Measurements from ENCODE around the gene GJB2.

Gene GJB2

DNA sequence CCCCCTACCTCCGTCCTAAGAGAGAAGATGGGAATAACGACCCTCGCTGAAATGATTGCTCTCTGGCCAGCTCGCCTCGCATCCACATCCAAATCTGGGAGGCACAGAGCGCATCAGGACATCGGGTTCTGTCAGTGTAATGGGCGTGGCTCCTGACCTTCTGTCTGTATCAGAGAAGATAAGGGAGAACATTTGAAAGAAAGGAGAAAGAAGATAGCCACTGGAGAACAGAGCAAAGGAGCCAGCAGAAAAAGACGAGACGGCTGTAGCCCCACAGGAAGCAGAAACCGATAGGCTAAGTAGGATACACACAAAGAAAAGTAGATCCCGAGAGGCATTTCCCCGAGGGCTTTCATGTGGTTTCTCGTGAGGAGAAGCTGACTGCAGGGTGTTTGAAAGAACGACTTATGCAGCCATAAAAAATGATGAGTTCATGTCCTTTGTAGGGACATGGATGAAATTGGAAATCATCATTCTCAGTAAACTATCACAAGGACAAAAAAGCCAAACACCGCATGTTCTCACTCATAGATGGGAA is 14.0 kb upstream of the GJB2 start:
- H3K27me3 Mint-ChIP-seq (ENCODE audit: low read depth), result peaks cover 25% of the 10 kb centered on the region
- peaks cover 3% of the 10 kb centered on the region for H3K9me3 Mint-ChIP-seq
- H3K36me3 Mint-ChIP-seq (ENCODE audit: low read depth), result no peaks in the 10 kb centered on the region
- H3K4me1 Mint-ChIP-seq (ENCODE audit: low read depth), result peaks cover 2% of the 10 kb centered on the region
- H3K27ac Mint-ChIP-seq, result no peak overlapping the region
- H3K4me3 Mint-ChIP-seq, result no peak overlapping the region
- no peak for DNase-seq (ENCODE audit: low spot score)

DNA sequence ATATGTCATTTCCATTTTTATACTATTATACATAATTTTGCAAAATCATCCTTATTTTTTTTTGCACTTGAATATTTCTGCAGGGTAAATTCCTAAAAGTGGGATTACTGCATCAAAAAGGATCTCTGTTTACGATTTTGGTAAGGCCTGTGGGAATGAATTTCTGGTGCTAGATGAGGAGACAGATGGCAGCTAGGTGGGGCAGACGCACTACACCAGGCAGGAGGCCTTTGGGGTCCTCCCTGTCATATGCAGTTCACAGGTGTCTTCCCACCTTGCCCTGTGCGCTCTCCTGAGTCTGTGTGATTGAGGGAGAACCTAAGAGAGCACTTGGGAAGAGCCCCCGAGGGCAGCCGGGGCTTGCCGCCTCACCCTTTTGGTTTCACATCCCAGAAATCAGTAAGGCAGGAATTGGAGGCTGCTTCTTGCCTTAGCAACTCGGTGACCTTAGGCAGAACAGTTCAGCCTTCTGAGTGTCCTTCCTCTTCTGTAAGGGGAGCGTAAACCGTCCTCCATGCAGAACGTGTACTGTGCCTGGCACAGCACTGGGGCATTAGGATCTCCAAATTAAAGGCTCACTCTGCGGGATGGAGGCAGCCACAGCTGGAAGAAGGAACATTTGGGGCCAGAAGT is 13.4 kb upstream of the GJB2 start:
- Mint-ChIP-seq H3K4me3 (no peak overlapping the region), H3K36me3 (ENCODE audit: low read depth) (no peaks in the 10 kb centered on the region)
- no peak for DNase-seq (ENCODE audit: low spot score)

DNA sequence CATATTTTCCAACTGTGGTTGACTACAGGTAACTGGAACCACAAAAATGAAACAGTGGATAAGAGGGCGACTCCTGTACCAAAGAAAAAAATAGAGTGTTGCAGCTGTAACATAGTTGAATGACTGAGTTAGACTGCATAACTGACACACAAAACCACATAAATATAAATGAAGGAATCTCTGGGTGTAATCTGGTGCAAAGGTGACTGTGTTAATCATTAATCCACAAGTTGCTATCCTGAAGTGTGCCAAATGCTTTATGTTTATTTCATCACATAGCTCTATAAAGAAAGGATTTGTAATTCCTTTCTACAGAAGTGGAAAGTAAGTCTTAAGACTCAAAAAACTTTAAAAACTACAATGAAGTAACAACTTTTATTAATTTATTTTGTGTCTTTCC is 6.0 kb upstream of the GJB2 start:
- DNase-seq (ENCODE audit: low spot score), result no peak
- Mint-ChIP-seq H3K9me3 (peaks cover 3% of the 10 kb centered on the region), H3K27ac (no peak overlapping the region), H3K36me3 (ENCODE audit: low read depth) (no peaks in the 10 kb centered on the region), H3K4me3 (no peak overlapping the region), H3K4me1 (ENCODE audit: low read depth) (peaks cover 16% of the 10 kb centered on the region), H3K27me3 (ENCODE audit: low read depth) (peaks cover 47% of the 10 kb centered on the region)

More for the DNA sequence above, 13.4 kb upstream of the GJB2 start:
- H3K4me1 Mint-ChIP-seq (ENCODE audit: low read depth), result peaks cover 2% of the 10 kb centered on the region
- H3K9me3 Mint-ChIP-seq, result peaks cover 3% of the 10 kb centered on the region
- no peak overlapping the region for H3K27ac Mint-ChIP-seq
- peaks cover 23% of the 10 kb centered on the region for H3K27me3 Mint-ChIP-seq (ENCODE audit: low read depth)

DNA sequence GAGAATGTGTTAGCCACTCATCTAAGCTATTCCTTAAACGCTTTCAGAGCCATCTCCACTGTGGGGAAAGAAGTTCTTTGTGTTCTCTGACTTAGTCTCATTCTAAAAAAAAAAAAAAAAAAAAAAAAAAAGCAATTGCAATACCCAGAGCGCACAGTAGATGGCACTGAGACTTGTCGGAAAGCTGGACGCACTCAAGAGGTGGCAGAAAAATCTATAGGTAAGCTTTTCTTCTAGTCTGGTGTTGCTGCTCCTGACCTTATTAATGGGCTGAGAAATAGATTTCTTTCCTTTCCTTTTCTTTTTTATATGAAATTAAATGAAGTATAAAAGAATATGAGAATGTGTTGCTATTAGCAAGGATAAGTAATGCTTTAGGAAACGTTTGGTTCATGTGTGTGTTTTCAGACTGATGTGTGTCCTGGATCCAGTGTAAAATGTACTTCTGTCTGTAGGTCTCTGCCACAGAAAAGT is 4.7 kb upstream of the GJB2 start:
- H3K4me3 Mint-ChIP-seq, result no peak overlapping the region
- H3K9me3 Mint-ChIP-seq, result no peaks in the 10 kb centered on the region
- H3K36me3 Mint-ChIP-seq (ENCODE audit: low read depth), result no peaks in the 10 kb centered on the region
- no peak for DNase-seq (ENCODE audit: low spot score)
- H3K4me1 Mint-ChIP-seq (ENCODE audit: low read depth), result peaks cover 17% of the 10 kb centered on the region
- H3K27me3 Mint-ChIP-seq (ENCODE audit: low read depth), result peaks cover 51% of the 10 kb centered on the region
- H3K27ac Mint-ChIP-seq, result no peak overlapping the region

DNA sequence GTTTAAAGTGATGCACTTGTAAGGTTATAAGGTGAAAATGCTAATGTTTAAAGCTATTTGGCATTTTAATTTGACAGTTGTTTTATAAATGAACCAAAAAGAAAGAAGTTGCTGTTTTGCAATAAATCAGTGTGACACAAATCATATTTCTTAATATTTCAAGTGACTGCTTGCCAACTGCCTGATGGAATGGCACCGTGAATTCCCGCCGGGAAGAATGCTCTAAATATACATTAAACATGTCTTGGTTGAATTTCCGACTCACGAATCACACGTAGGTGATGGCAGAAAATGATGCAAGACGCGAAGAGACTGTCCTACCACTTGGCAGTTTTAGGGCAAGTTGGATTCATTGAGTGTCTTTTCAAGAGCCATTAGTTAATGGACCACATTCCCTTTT is 3.1 kb upstream of the GJB2 start:
- no peak for DNase-seq (ENCODE audit: low spot score)
- Mint-ChIP-seq H3K27me3 (ENCODE audit: low read depth) (peaks cover 65% of the 10 kb centered on the region), H3K27ac (no peak overlapping the region), H3K4me3 (no peak overlapping the region), H3K9me3 (no peaks in the 10 kb centered on the region), H3K36me3 (ENCODE audit: low read depth) (no peaks in the 10 kb centered on the region), H3K4me1 (ENCODE audit: low read depth) (peaks cover 20% of the 10 kb centered on the region)

DNA sequence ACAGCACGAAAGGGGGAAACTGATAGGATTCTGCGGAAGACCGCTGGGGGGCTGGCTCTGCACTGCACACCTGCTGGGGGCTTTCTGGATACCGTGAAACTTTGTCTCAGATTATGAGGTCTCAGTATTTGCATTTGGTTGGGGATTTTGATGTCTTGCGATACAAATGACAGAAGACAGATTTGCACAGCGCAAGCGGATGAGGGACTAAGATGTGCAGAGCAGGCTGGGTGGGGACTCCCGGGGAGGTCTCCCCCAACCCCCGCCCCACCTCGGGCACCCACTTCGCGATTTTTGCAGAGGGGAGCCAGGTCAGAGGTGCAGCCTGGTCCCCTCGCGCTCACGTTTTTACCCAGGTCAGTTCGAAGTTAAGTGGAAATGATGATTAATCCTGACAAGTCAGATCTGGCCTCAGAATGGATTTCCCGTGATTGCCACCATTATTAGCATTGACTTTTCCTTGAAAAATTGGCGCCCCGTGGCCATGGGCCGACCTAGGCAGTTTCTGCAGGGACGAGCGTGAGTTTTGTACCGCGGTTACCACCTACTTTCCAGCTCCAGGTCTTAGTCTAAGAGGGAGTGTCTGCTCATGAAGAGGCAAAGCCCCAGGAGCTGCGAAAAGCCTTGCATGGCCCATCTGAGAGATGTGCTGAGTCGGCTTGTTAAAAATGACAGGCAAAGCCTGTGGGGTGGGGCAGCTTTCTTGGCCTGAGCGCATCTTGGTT is 1.3 kb upstream of the GJB2 start:
- no peaks in the 10 kb centered on the region for H3K36me3 Mint-ChIP-seq (ENCODE audit: low read depth)
- peaks cover 20% of the 10 kb centered on the region for H3K4me1 Mint-ChIP-seq (ENCODE audit: low read depth)
- peak overlapping the region; percentile 73 for H3K4me3 Mint-ChIP-seq
- H3K27me3 Mint-ChIP-seq (ENCODE audit: low read depth), result peaks cover 66% of the 10 kb centered on the region
- no peaks in the 10 kb centered on the region for H3K9me3 Mint-ChIP-seq
- DNase-seq (ENCODE audit: low spot score), result peak; percentile 11
- H3K27ac Mint-ChIP-seq, result no peak overlapping the region

DNA sequence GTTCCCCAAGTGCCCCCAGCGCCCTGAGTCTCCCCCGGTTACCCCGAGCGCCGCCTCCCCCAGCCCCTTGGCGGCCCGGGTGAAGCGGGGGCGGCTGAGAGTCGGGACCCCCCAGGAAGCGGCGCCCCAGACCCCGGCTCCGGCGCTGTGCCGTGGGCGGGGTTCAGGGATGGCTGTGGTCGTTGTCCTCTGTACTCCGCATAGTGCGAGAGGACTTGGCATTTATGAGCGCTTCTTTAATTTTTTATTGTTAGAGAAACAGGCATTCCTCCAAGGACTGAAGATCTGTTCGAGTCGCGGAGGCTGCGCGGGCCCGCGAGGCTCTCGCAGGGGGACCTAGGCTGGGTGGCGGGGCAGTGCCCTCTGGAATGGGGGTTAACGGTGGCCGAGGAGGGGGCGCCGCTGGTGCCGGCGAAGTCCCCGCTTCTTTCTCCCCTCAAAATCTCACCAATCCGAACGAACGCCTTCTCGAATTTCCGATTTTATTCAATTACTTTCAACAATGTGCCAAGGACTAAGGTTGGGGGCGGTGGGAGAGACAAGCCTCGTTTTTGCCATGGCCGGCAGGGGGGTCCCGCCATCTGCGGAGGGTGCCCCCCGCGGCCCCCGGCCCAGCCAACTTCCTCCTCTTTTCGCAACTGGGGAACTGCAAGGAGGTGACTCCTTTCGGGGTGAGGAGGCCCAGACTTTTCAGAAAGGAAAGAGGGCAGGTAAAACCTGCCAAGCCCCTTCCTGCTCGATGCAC is 596 bp upstream of the GJB2 start:
- DNase-seq (ENCODE audit: low spot score), result no peak
- Mint-ChIP-seq H3K27ac (no peak overlapping the region), H3K27me3 (ENCODE audit: low read depth) (peaks cover 67% of the 10 kb centered on the region)

DNA sequence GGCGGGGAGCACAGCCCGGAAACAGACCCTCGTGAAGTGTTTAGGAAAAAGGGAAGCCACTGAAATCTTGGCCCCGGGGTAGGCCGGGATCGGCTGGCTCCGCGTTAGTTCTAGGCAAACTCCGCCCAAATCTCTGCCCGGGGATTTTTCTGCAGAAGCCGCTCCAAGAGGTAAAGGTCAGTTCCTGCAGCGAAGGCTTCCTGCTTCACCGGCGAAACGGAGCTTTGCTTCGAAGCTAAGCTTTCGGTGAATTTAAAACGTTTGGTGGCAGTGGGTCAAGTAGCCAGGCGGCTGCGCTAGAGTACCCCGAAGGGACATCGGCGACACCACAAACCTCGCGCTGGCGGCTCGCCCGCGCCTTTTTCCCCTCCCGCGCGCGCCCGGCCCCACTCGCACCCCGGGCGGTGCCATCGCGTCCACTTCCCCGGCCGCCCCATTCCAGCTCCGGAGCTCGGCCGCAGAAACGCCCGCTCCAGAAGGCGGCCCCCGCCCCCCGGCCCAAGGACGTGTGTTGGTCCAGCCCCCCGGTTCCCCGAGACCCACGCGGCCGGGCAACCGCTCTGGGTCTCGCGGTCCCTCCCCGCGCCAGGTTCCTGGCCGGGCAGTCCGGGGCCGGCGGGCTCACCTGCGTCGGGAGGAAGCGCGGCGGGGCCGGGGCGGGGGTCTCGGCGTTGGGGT is 441 bp downstream of the GJB2 start:
- Mint-ChIP-seq H3K27ac (no peak overlapping the region), H3K36me3 (ENCODE audit: low read depth) (no peaks in the 10 kb centered on the region), H3K4me1 (ENCODE audit: low read depth) (peaks cover 20% of the 10 kb centered on the region), H3K27me3 (ENCODE audit: low read depth) (peaks cover 70% of the 10 kb centered on the region), H3K4me3 (peak overlapping the region; percentile 66), H3K9me3 (no peaks in the 10 kb centered on the region)
- DNase-seq (ENCODE audit: low spot score), result peak; percentile 15

More for the DNA sequence above, 596 bp upstream of the GJB2 start:
- no peaks in the 10 kb centered on the region for H3K9me3 Mint-ChIP-seq
- peak overlapping the region; percentile 73 for H3K4me3 Mint-ChIP-seq
- peaks cover 20% of the 10 kb centered on the region for H3K4me1 Mint-ChIP-seq (ENCODE audit: low read depth)
- H3K36me3 Mint-ChIP-seq (ENCODE audit: low read depth), result no peaks in the 10 kb centered on the region

DNA sequence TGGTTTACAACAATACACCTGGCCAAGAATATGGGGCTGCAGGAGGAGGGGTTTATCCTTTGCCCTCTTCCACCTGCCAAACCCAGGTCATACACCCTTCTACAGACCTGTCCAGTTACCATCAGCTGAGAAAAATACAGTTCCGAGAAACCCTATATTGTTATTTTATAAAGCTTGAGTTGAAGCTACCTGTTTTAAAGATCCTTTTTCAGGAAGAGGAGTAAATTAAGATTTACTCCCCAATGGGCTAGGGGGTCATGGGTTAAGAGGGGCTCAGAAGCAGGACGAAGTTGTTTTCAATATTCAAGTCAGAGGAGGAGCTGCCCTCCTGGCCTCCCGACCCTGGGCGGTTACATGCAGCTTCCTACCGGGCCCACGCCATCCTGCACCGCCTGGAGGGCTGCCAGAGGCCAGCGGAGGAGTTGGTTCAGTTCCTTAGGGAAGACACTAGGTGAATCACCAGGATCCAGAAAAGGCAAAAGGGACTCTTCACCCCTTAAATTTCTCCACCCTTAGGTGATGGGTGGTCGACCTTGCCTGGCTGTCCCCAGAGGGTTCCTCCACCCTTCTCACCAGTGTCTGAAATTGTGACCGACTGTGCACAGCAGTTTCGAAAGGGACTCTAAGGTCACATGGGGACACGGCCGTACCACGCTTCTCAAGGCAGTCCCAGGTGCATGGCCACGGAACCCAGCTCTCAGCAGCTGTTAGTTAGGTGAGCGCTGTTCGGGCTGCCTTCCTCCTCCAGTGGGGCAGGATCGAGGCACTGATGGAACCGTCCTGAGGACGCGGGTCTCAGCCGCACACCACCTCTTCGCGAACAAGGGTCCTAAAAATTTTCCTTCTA is 1.2 kb downstream of the GJB2 start:
- Mint-ChIP-seq H3K4me1 (ENCODE audit: low read depth) (peaks cover 16% of the 10 kb centered on the region), H3K27me3 (ENCODE audit: low read depth) (peaks cover 65% of the 10 kb centered on the region), H3K36me3 (ENCODE audit: low read depth) (no peaks in the 10 kb centered on the region), H3K4me3 (peak overlapping the region; percentile 66), H3K9me3 (no peaks in the 10 kb centered on the region), H3K27ac (no peak overlapping the region)
- no peak for DNase-seq (ENCODE audit: low spot score)

DNA sequence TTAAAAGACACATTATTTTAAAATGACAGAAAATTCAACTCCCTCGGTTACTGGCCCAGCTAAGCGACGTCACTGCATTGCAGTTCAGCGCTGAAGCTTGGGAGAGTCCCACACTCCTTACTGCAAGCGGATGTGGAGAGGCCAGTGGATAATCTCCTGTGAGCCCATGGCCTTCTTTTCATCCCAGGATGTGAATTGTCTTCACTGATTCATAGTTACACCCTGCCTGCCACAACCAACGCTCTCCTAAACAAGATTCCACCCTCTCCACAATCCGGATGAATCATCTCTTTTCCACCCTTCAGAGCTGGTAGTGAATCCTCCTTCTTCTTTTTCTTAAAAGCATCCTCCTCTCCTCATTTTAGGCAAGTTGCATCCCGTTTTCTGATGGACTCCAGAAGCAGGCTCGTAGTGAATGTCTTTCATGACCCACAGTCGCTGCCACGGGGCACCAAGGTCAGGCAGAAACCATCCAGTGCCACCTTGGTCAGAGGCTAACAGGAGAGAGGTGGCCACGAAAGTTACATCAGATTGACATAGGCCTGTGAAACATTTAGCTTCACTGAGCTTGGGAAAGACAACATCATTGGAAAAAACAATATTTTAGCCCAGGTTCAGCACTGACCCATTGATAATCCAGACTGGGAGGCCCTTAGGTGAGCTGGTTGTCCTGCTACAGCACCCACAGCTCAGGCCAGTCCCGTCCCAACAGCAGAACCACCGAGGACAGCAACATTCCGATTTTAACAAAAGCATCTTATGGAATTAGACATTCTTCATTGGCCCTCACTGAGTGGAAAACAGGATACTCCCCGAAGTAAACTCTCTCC is 2.0 kb downstream of the GJB2 start:
- H3K9me3 Mint-ChIP-seq, result no peaks in the 10 kb centered on the region
- peaks cover 60% of the 10 kb centered on the region for H3K27me3 Mint-ChIP-seq (ENCODE audit: low read depth)
- no peaks in the 10 kb centered on the region for H3K36me3 Mint-ChIP-seq (ENCODE audit: low read depth)
- H3K4me1 Mint-ChIP-seq (ENCODE audit: low read depth), result peaks cover 16% of the 10 kb centered on the region
- no peak for DNase-seq (ENCODE audit: low spot score)
- H3K4me3 Mint-ChIP-seq, result no peak overlapping the region
- H3K27ac Mint-ChIP-seq, result no peak overlapping the region

DNA sequence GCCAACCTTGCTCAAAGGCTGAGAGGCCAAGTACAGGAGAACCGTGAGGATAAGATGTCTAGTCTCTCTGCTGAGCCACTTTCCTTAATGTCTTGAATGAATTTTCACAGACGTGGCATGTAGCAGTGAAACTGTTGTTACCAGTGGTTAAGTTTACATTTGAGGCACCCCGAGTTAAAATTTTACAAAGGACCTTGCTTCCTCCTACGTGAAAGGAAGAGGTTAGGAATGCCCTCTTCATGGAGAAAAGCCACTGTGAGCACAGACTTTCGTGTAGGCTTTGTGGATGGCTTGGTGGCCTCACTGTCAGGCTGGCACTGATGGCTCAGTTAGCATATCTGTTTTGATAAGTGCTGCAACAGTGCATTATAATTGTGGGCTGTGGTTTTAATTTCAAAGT is 2.7 kb downstream of the GJB2 start:
- Mint-ChIP-seq H3K27me3 (ENCODE audit: low read depth) (peaks cover 53% of the 10 kb centered on the region), H3K36me3 (ENCODE audit: low read depth) (no peaks in the 10 kb centered on the region), H3K4me1 (ENCODE audit: low read depth) (peaks cover 16% of the 10 kb centered on the region), H3K27ac (no peak overlapping the region), H3K9me3 (no peaks in the 10 kb centered on the region), H3K4me3 (no peak overlapping the region)
- DNase-seq (ENCODE audit: low spot score), result no peak
